HEK293 (cell line): ENCODE measurements around the gene CTPS1.

ENCODE experiments used
- TSHZ1 ChIP-seq: fragments of 450-650 bp; formaldehyde crosslinking; IDR thresholded peaks from 2 replicates; pipeline ENCODE4 v1.5.1; 2016; ENCODE audit warnings: missing biosample characterization, missing genetic modification characterization, borderline replicate concordance
- YY1 ChIP-seq: fragments of 450-650 bp; formaldehyde crosslinking; IDR thresholded peaks from 2 replicates; pipeline ENCODE4 v1.5.1; 2018; ENCODE audit warnings: missing biosample characterization, missing genetic modification characterization
- ZNF214 ChIP-seq: fragments of 450-650 bp; formaldehyde crosslinking; IDR thresholded peaks from 2 replicates; pipeline ENCODE4 v1.5.1; 2017; ENCODE audit warnings: missing biosample characterization, mild to moderate bottlenecking, missing genetic modification characterization, borderline replicate concordance
- ZNF24 ChIP-seq: fragments of 450-650 bp; formaldehyde crosslinking; IDR thresholded peaks from 2 replicates; pipeline ENCODE4 v1.5.1; 2016; ENCODE audit warnings: missing biosample characterization, missing genetic modification characterization
- ZNF266 ChIP-seq: fragments of 450-650 bp; formaldehyde crosslinking; IDR thresholded peaks from 2 replicates; pipeline ENCODE4 v1.5.1; 2016; ENCODE audit warnings: missing biosample characterization, missing genetic modification characterization, low read depth
- ZNF664 ChIP-seq: fragments of 450-650 bp; formaldehyde crosslinking; IDR thresholded peaks from 2 replicates; pipeline ENCODE4 v1.5.1; 2016; ENCODE audit warnings: missing biosample characterization, missing genetic modification characterization
- TF ChIP-seq, protein P1 (sequence below): fragments of 450-650 bp; formaldehyde crosslinking; IDR thresholded peaks from 2 replicates; pipeline ENCODE4 v1.5.1; 2016; ENCODE audit warnings: missing biosample characterization, missing genetic modification characterization

DNA sequence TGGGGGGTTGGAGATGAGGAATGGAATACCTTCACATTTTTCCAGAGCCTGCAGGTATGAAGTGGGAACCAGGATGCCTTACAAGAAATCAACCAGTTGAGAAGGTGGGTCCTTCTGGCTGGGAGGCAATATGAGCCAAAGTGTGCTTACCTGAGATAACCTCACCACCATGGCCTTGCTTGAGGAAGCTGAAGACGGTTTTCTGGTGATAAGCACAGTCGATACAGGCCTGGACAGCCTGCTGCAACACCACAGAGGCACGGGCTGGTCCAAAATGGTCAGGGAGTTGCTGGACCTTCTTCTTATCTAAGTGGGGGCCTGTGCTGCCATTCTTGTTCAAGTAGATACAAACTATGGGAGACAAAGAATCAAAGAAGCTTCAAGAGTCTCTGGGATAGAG is 69.0 kb downstream of the CTPS1 start:
- TF ChIP-seq, protein P1, sequence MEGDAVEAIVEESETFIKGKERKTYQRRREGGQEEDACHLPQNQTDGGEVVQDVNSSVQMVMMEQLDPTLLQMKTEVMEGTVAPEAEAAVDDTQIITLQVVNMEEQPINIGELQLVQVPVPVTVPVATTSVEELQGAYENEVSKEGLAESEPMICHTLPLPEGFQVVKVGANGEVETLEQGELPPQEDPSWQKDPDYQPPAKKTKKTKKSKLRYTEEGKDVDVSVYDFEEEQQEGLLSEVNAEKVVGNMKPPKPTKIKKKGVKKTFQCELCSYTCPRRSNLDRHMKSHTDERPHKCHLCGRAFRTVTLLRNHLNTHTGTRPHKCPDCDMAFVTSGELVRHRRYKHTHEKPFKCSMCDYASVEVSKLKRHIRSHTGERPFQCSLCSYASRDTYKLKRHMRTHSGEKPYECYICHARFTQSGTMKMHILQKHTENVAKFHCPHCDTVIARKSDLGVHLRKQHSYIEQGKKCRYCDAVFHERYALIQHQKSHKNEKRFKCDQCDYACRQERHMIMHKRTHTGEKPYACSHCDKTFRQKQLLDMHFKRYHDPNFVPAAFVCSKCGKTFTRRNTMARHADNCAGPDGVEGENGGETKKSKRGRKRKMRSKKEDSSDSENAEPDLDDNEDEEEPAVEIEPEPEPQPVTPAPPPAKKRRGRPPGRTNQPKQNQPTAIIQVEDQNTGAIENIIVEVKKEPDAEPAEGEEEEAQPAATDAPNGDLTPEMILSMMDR, result no peak
- TF ChIP-seq ZNF24 (tag by site-specific recombination) (no peak), ZNF266 (tag by site-specific recombination) (no peak), ZNF214 (tag by site-specific recombination) (no peak), YY1 (tag by site-specific recombination) (no peak), TSHZ1 (tag by site-specific recombination) (no peak), ZNF664 (tag by site-specific recombination) (no peak)
